TTC549 (cell line): ENCODE results near the gene SLC9A9.
"Not testable (repeated sequence)": the region's sequence is repeated elsewhere in the genome, so short reads cannot be mapped to it uniquely, and the experiment has no call there.

ENCODE experiments used
- FAIRE-seq: peaks from 2 replicates; lab custom pipeline; 2012; peaks lifted over from hg19 to GRCh38; lab: Jason Lieb, UNC

The SLC9A9 gene

DNA sequence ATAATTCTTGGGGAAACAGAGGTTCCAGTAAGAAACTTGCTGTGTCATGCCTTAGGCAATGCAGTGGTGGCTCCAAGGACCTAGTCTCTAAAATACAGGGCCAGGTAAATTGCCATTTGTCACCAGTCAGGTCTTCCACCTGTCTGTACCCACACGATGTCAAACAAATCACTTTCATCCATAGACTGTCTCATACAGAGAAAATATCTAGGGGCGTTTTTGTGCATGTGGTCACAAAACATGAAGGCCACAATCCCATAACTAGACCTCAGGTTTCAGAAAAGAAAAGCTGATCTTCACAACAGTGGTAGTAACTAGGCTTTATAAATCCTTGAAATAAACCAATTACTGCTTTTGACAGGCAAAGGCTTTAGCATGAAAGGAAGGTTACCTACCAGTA lies 92.3 kb downstream of the SLC9A9 start:
- FAIRE-seq = no peak

GRCh38 chr3:143754090-143754489 lies 94.2 kb downstream of the SLC9A9 start:
- no peak for FAIRE-seq

- no peak for FAIRE-seq
Observed at GRCh38 chr3:143753456-143753855, 94.8 kb downstream of the SLC9A9 start.

- FAIRE-seq = no peak
Observed at GRCh38 chr3:143753006-143753405, 95.3 kb downstream of the SLC9A9 start.

- FAIRE-seq = no peak
Observed at GRCh38 chr3:143751643-143752178, 96.6 kb downstream of the SLC9A9 start.

- FAIRE-seq = no peak
Observed at GRCh38 chr3:143750841-143751240, 97.4 kb downstream of the SLC9A9 start.

GRCh38 chr3:143749926-143750325 lies 98.3 kb downstream of the SLC9A9 start:
- FAIRE-seq = no peak

GRCh38 chr3:143737065-143737464 lies 111.2 kb downstream of the SLC9A9 start:
- FAIRE-seq = no peak

DNA sequence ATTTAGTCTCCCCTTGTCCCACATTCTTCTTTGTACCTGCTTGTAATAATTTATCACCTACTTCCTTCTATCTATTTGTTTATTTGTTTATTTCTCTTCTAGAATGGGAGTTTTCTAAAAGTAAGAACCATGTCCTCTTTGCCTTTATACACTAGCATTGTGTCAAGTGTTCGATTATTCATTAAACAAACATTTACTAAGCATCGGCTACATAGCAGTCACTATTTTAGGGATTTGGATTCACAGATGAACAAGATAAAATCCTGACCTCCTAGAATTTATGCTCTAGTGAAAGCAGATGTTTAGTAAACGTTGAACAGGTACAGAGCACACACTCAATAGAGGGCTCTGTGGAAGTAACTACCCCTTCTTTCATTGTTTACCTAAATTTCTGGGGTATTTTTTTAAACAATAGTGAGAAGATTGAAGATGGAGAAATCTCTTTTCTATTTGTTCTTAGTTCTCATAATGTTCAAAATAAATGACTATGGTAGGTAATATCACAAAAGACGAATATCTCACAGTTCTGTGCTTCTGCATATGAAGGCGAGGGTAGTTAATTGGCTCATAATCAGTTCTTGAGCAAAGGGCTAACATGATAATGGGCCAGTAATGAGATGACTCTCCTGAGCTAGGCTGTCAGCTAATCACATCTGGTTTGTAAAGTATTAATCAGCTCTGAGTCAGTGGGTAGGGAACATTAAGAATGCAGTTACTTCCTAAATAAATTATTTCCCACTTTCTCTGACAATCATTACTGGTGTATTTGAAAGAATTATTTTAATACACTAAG lies 111.9 kb downstream of the SLC9A9 start:
- no peak for FAIRE-seq

DNA sequence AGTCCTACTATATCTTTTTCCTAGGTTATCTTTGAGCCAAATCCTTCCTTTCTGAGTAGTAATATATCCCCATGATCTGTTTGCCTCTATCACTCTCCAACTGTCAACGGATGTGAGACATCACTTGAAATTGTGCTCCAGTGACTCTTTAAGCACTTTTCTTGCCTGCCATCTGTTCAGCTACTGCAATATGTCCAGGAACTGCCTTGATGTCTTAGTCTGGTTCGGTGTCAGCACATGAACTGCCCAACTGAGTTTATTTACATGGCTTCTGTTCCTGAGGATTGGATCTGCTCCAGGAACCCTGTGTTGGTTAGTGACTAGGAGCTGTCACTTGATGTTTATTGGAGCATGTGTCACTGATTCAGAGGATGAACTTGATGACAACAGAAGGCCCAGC lies 116.5 kb downstream of the SLC9A9 start:
- no peak for FAIRE-seq

- no peak for FAIRE-seq
Observed at GRCh38 chr3:143731320-143731719, 116.9 kb downstream of the SLC9A9 start.

DNA sequence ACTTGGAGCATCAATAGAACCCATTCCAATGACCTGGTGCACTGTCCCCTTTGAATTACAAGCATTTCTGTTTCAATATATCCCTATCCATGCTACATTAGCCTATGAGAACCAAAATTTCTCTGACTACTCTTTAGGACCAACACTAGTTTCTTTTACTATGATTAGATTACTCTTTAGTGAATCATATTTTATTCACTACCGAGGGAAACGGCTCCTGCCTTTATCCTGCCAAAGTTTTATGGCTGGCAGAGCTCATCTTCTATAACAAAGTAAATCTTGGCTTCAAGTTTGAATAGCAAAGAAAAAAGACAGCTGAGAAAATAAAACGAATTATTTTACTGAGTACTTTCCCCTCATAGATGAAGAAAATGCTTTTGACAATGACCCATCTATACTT lies 120.9 kb downstream of the SLC9A9 start:
- FAIRE-seq = no peak

GRCh38 chr3:143726727-143727126 lies 121.5 kb downstream of the SLC9A9 start:
- FAIRE-seq = no peak

GRCh38 chr3:143720381-143720780 lies 127.9 kb downstream of the SLC9A9 start:
- no peak for FAIRE-seq

DNA sequence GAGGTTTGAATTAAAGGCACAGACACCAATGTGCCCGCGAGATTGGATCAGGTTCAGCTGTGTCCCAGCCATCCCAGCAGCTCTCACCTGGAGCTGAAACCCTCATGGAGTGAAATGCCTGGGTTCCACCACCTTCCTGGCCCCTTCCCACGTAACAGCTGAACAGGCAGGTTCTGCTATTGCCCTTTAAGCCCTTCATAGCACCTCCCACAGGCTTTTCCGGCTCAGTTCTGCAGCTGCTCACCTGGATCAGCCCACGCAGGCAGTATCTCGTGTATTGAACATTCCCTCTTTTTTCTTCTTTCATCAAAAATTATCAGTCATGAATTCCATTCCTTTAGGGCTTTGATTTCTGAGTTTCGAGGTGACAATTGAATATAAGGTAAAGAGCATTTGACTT lies 129.8 kb downstream of the SLC9A9 start:
- FAIRE-seq = no peak

DNA sequence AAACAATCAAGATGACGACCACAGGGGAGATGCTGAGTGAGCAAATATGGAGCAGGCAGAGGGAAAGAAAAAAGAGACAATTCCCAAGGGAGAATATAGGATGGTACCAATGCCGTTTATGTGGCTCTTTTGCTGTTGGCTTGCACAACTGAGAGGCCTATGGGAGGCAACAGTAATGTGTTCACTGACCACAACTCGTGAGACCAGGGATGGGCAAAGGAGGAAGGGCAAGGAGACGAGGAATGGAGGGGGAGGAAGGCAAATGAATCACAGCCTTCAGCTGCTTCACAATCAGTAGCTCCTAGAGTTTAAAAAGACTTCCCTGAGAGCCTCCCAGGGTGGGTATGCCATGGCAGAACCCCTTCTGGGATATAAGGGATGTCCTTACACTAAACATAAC lies 131.5 kb downstream of the SLC9A9 start:
- FAIRE-seq = no peak

- FAIRE-seq = no peak
Observed at GRCh38 chr3:143712522-143712921, 135.7 kb downstream of the SLC9A9 start.

DNA sequence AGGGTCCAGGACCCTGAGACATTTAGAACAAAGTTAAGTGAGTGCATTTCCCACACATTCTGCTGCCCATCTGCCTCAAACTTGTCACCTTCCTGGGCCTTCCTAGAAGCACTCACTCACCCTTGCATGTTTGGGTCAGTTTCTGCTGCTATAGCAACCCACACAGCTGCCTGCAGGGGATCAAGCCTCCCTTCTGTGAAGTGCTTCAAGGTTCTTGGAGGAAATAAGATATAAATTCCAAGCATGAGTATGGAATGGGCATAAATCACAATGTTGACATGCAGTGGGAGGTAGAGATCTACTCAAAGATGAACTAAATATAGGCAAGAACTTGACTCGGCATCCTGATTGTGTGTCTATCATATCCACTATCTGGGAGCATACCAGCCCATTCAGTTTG lies 140.4 kb downstream of the SLC9A9 start:
- no peak for FAIRE-seq

DNA sequence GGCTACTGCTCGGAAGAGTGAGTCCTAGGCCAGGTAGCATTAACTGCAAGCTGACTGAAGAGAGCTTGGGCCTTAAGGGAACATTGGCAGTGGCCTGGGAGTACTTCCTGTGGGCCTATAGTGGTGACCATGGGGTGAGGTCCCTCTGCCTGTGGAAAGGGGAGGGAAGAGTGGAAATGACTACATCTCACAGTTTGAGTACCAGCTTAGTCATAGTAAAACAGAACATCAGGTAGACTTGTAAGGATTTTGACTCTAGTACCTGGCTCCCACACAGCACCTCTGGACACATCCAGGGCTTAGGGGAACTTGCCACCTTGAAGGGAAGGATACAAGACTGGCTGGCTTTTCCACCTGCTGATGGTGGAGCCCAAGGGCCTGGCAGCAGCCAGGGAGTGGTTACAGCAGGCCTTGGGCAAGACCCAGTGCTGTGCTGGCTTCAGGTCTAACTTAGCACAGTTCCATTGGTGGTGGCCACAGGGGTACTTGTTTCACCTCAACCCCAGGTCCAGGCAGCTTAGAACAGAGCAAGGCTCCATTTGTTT lies 147.8 kb downstream of the SLC9A9 start:
- no peak for FAIRE-seq

GRCh38 chr3:143699424-143699823 lies 148.8 kb downstream of the SLC9A9 start:
- no peak for FAIRE-seq

DNA sequence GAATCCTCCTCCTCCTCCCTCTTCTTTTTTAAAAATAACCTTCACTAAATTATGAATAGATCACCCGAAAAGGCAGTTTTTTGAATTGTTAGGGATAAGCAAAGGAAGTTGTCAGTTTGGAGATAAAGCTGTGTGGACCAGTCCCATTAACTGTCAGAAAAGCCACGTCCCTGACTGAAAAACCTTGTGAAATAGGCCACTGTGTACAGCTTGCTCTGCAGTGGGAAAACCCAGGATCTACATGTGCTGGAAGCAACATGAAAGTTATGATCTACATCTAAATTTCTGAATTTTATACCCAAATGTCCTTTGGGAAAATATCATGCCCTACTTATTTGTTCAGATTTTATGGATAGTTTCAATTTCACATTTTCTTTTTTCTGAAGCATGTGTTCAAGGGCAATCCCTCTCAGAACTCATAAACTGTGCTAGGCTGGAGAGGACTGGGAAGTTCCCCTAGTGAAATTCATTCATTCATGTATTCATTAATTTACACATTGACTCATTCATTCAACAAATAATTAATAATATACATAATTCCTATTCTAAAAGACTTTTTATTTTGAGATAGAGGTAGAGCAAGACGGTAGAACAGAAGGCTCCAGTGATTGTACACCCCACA lies 149.5 kb downstream of the SLC9A9 start:
- FAIRE-seq = no peak

DNA sequence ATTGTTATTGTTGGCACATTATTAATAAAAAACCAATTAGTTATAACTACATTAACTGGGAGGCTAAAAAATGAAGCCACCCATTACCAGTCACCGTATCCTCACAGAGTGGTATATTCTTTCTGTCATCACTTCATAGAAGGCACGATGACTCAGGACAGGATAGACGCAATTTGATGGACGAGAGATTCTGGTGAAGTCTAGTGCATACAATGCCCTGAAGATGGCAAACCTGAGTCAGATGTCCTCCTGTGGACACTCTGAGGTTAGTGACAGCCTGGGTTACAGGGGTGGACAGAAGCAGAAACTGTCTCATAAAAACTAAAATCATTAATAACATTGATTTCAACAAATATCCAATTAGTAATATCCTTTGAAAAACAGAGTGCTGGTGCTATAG lies 150.3 kb downstream of the SLC9A9 start:
- FAIRE-seq = no peak

DNA sequence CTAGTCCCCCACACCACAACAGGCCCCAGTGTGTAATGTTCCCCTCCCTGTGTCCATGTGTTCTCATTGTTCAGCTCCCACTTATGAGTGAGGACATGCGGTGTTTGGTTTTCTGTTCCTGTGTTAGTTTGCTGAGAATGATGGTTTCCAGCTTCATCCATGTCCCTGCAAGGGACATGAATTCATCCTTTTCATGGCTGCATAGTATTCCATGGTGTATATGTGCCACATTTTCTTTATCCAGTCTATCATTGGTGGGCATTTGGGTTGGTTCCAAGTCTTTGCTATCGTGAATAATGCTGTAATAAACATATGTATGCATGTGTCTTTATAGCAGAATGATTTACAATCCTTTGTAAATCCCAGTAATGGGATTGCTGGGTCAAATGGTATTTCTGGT lies 152.9 kb downstream of the SLC9A9 start:
- FAIRE-seq = not testable (repeated sequence)

GRCh38 chr3:143693506-143693905 lies 154.8 kb downstream of the SLC9A9 start:
- FAIRE-seq = no peak
